BLaER1 (cell line): Measurements from ENCODE around the gene VSTM4.
A peak's percentile ranks its signal among the peaks of the same experiment; 100 is the strongest.

Source experiments
- H3K27ac ChIP-seq: shearing (Covaris generic); formaldehyde crosslinking; 2 replicates; pipeline ENCODE4 v1.8.1; 2022
- H3K27me3 ChIP-seq: shearing (Covaris generic); formaldehyde crosslinking; 2 replicates; pipeline ENCODE4 v1.8.1; 2022
- H3K36me3 ChIP-seq: shearing (Covaris generic); formaldehyde crosslinking; 2 replicates; pipeline ENCODE4 v1.8.1; 2022
- H3K4me1 ChIP-seq: shearing (Covaris generic); formaldehyde crosslinking; 2 replicates; pipeline ENCODE4 v1.8.1; 2022
- H3K4me2 ChIP-seq: shearing (Covaris generic); formaldehyde crosslinking; 2 replicates; pipeline ENCODE4 v1.8.1; 2022
- H3K4me3 ChIP-seq: shearing (Covaris generic); formaldehyde crosslinking; 2 replicates; pipeline ENCODE4 v1.8.1; 2022
- H3K9ac ChIP-seq: shearing (Covaris generic); formaldehyde crosslinking; 2 replicates; pipeline ENCODE4 v1.8.1; 2022
- H3K9me3 ChIP-seq: shearing (Covaris generic); formaldehyde crosslinking; 2 replicates; pipeline ENCODE4 v1.8.1; 2022
- H4K20me1 ChIP-seq: shearing (Covaris generic); formaldehyde crosslinking; 2 replicates; pipeline ENCODE4 v1.8.1; 2022
- Cebpa-rat ChIP-seq: shearing (Covaris generic); IDR thresholded peaks from 2 replicates; pipeline ENCODE4 v1.8.1; 2022

The VSTM4 gene

DNA sequence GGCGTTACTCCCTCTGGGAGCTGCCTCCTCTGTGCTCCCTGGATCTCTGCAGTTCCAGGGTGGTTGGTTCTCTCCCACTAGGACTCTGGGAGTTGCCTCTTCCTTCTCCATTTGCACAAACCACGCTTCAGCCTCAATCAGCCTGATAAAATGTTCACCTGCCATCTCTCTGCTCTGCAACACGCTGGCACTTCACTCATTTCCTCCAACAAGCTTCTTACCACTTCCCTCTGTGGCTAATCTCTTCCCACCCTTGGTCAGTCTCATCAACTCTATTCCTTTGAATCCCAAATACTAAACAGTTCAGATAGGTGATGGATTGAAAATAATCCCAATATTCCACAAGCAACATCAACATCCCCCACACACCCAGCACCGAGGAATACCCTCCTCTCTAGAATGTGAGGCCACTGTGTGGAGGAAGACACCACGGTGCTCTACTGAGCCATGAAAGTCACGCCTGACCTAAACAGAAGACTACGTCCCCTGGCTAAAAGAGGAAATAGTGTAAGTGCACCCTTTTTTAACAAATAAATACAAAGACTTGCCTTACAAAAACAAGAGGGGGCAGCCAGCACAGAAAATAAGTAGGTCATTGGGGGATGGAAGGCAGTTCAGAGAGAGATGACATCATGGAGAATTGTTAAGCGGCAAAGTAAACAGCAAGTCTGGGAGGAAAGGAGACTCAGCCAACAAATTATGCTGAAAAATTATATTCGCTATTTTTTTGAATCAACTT lies 20.4 kb upstream of the VSTM4 start:
- Histone ChIP-seq H3K27ac (peak overlapping the region; percentile 47), H3K36me3 (no peaks in the 10 kb centered on the region), H3K27me3 (no peaks in the 10 kb centered on the region), H3K4me2 (peak overlapping the region; percentile 44), H4K20me1 (no peaks in the 10 kb centered on the region), H3K4me1 (peaks cover 36% of the 10 kb centered on the region), H3K9ac (no peak overlapping the region), H3K4me3 (no peak overlapping the region), H3K9me3 (peaks cover 15% of the 10 kb centered on the region)
- no peak for TF ChIP-seq Cebpa-rat

DNA sequence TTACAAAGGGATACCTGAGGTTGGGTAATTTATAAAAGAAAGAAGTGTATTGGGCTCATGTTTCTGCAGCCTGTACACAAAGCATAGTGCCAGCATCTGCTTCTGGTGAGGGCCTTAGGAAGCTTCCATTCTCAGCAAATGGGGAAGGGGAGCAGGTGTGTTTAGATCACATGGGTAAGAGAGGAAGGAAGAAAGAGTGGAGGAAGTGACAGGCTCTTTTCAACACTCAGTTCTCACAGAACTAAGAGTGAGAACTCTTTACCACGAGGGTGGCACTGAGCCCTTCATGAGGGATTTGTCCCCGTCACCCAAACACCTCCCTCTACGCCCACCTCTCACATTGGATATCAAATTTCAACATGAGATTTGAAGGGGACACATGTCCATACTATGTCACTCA lies 19.0 kb upstream of the VSTM4 start:
- Histone ChIP-seq H3K4me1 (peaks cover 37% of the 10 kb centered on the region), H3K36me3 (no peaks in the 10 kb centered on the region), H3K27ac (no peak overlapping the region), H4K20me1 (no peaks in the 10 kb centered on the region), H3K27me3 (no peaks in the 10 kb centered on the region), H3K4me3 (no peak overlapping the region), H3K9me3 (peaks cover 15% of the 10 kb centered on the region), H3K4me2 (peak overlapping the region; percentile 44), H3K9ac (no peak overlapping the region)
- TF ChIP-seq Cebpa-rat, result no peak

DNA sequence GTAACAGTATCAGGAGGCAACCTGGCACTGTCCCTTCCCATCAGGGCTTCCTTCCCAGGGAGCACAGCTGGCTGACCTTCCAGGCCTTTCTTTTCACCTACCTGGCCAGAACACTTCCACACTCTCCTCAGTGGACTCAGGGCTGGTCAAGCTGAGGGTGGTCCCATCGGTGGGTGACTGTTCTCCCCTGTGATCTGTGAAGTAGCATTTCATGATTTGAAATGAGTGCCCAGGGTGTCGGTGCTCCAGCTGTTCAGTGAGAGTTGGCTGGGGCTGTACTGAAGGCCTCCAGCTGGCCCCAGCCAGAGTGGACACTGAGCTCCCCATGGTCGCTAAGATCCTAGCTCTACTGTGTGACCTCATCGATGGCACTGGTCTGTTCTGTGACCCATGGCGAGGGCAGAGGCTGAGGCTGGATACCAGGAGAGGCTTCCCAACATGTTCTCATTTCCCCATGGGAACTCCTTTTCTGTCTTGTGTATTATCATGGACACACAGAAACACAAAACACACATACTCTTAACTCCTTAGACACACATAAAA lies 18.5 kb upstream of the VSTM4 start, which contains the start of gene FAM170B:
Gene FAM170B (minus strand): TSS at position 316 of the 543 bp plus-strand sequence. CDS start 103 bp downstream, at position 213.
- H3K27ac ChIP-seq, result 0 out of 2 replicates have a peak within 1 kb of the TSS, but pooled peaks have one; percentile 1
- H3K27me3 ChIP-seq, result no peaks in the 10 kb centered on the region
- no peaks in the 10 kb centered on the region for H4K20me1 ChIP-seq
- peaks cover 15% of the 10 kb centered on the region for H3K9me3 ChIP-seq
- TF ChIP-seq Cebpa-rat, result no peak
- peaks cover 31% of the 10 kb centered on the region for H3K4me1 ChIP-seq
- H3K4me3 ChIP-seq, result no peak within 1 kb of the TSS
- no peak within 1 kb of the TSS for H3K9ac ChIP-seq
- H3K4me2 ChIP-seq, result peak within 1 kb of the TSS; percentile 44
- no peaks in the 10 kb centered on the region for H3K36me3 ChIP-seq

DNA sequence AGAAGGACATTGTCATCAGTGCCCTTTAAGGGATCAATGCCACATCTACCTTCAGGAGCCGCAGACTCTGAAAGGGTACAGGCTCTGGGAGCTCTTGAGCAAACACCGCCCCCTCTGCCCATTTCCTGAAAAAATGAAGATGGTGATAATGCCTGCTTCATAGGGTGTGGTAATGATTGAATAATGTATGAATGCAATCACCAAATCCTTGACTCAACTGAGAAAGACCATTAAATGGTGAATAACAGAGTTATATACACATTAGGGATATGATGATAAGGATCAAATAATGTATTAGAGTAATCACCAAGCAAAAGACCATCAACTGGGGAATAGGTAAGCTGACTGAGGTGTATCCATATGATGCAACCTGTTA lies 17.0 kb upstream of the VSTM4 start:
- no peak for TF ChIP-seq Cebpa-rat
- Histone ChIP-seq H3K27ac (no peak overlapping the region), H3K27me3 (no peaks in the 10 kb centered on the region), H3K9ac (no peak overlapping the region), H3K9me3 (peaks cover 11% of the 10 kb centered on the region), H3K4me3 (no peak overlapping the region), H3K36me3 (no peaks in the 10 kb centered on the region), H3K4me1 (peaks cover 26% of the 10 kb centered on the region), H4K20me1 (no peaks in the 10 kb centered on the region), H3K4me2 (no peak overlapping the region)

DNA sequence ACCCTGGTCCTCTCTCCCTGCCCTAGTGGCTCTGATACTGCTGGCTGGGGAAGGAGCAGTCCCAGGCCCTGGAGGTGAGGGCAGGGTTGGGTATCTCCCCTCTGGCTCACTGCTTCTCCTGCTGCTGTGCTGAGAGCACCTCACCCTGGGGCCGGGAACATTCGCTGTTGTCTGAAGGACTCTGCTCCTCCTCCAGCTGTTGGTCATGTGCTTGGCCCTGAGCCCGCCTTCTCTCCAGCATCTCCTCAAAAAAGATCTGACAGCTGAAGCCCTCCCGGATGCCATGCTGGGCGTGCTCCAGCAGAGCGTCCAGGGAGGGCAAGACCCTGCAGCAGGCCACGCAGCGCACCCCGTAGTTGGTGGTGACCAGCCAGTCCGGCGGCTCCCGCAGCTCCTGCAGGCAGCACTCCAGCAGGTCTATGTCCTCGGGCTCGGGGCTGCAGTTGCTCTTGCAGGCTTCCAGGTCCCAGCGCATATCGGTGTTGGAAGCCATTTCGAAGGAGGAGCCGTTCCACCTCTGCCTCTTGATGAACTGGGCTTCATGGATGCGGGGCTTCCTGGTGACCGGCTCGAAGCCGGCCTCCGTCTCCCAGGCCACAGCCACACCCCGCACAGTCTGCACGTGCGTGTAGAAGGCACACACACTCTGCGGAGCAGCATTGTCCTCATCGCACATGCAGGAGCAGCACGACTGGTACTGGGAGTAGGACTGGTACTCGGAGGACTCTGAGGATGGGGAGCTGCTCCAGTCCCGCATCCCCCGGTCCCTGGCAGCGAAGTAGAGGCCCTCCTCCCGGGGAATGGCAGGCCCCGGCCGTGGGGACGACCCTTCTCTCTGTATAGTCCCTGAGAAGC lies 16.4 kb upstream of the VSTM4 start:
- Histone ChIP-seq H3K27ac (no peak overlapping the region), H4K20me1 (no peaks in the 10 kb centered on the region), H3K4me1 (peaks cover 26% of the 10 kb centered on the region), H3K9ac (no peak overlapping the region), H3K4me2 (no peak overlapping the region), H3K9me3 (peaks cover 5% of the 10 kb centered on the region), H3K27me3 (no peaks in the 10 kb centered on the region), H3K4me3 (no peak overlapping the region), H3K36me3 (no peaks in the 10 kb centered on the region)
- TF ChIP-seq Cebpa-rat, result no peak

DNA sequence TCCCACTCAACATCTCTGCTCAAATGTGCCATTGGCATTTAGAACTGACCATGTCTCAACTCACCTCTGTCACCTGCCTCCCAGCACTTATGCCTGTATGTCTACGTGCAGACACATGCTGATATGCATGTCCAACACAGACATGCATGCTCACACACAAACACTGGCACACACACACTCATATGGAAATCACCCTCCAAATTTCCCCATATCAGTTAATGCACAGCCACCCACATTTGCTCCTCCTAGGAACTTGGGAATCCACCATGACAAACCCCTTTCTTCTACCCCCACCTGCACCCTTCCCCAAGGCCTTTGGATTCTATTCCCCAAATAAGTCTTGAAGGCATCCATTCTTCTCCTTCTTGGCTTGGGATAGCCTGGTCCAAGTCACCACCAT lies 14.1 kb upstream of the VSTM4 start:
- TF ChIP-seq Cebpa-rat, result no peak
- H3K27me3 ChIP-seq, result no peaks in the 10 kb centered on the region
- no peak overlapping the region for H3K4me3 ChIP-seq
- H3K9ac ChIP-seq, result no peak overlapping the region
- no peaks in the 10 kb centered on the region for H3K36me3 ChIP-seq
- H3K4me1 ChIP-seq, result peaks cover 8% of the 10 kb centered on the region
- H3K27ac ChIP-seq, result no peak overlapping the region
- H3K9me3 ChIP-seq, result no peaks in the 10 kb centered on the region
- no peak overlapping the region for H3K4me2 ChIP-seq
- H4K20me1 ChIP-seq, result no peaks in the 10 kb centered on the region

DNA sequence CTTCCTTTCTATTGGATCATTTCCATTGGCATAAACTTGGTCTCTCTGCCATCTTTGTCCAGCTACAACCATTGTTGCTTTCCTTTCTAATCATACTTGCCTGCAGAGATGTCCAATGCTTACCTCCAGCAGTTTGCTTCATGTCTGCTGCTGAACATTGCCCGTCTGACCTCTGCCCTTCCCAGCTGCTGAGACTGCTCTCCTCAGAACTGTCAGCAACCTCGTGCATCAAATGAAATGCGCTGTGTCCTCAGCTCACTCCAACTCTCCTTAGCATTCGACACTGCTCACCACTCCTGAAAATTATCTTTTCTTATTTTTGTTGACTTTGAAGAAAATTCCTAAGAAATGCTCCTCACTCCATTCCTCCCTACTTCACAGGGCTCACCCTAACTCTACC lies 13.5 kb upstream of the VSTM4 start:
- Histone ChIP-seq H3K9me3 (no peaks in the 10 kb centered on the region), H4K20me1 (no peaks in the 10 kb centered on the region), H3K9ac (no peak overlapping the region), H3K4me1 (peaks cover 5% of the 10 kb centered on the region; the same call in 1 of the 2 replicates), H3K27ac (no peak overlapping the region), H3K36me3 (no peaks in the 10 kb centered on the region), H3K27me3 (no peaks in the 10 kb centered on the region), H3K4me3 (no peak overlapping the region), H3K4me2 (no peak overlapping the region)
- no peak for TF ChIP-seq Cebpa-rat

DNA sequence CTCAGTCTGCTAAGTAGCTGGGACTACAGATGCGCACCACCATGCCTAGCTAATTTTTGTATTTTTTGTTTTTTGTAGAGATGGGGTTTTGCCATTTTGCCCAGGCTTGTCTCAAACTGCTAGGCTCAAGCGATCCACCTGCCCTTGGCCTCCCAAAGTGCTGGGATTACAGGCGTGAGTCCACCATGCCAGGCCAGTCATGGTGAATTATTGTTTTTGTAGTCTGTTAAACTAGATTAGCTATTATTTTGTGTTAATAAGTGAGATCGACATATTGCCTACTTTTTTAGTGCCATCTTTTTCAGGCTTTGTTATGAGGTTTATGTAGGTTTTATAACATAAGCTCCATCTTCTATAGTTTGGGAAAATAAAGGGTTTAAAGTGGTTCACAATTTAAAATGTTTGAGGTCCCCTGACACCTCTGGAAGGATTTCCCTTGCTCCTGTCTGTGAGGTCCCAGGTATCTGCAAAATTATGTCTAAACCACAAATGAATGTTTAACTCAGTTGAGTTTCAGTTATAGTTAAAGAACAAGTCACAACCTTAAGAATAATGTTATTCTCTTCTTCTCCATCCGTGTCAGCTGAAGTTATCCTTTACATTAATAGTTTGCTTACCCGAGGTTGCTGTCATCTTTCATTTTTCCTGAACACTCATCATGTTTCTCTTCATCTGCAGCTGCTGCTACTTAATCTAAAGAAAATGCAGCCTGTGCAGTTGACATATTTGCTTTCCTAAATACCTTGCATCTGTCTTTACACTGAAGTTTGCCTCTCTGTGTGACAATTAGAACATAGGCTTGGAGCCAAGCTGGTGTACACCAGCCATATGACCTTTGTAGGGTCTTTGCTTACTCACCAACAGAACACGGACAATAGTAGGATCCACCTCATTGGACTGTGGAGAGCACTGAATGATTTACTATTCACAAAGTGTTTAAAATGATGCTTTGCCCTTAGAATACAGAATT lies 8.9 kb upstream of the VSTM4 start:
- no peaks in the 10 kb centered on the region for H3K9me3 ChIP-seq
- no peak overlapping the region for H3K27ac ChIP-seq
- H4K20me1 ChIP-seq, result no peaks in the 10 kb centered on the region
- H3K9ac ChIP-seq, result no peak overlapping the region
- no peaks in the 10 kb centered on the region for H3K36me3 ChIP-seq
- no peaks in the 10 kb centered on the region for H3K4me1 ChIP-seq
- no peak overlapping the region for H3K4me3 ChIP-seq
- H3K27me3 ChIP-seq, result no peaks in the 10 kb centered on the region
- H3K4me2 ChIP-seq, result no peak overlapping the region
- TF ChIP-seq Cebpa-rat, result no peak

DNA sequence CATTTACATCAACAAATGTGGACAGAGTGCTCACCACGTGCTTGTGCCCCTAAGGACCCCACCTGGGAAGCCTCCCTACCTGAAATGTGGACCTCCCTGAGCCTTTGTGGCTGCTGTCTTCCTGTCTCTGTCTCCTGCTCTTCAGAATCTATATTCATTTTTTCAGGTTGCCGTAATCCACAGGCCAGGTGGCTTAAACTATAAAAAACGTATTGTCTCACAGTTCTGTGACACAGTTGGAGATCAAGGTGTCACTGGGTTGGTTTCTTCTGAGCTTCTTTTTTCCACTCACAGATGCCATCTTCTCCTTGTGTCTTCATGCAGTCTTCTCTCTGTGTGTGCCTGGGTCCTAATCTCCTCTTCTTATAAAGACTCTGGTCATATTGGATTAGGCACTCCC lies 5.6 kb upstream of the VSTM4 start:
- Histone ChIP-seq H3K9ac (no peak overlapping the region), H4K20me1 (no peaks in the 10 kb centered on the region), H3K4me1 (peaks cover 8% of the 10 kb centered on the region), H3K4me3 (no peak overlapping the region), H3K4me2 (no peak overlapping the region), H3K36me3 (no peaks in the 10 kb centered on the region), H3K9me3 (no peaks in the 10 kb centered on the region), H3K27me3 (peaks cover 9% of the 10 kb centered on the region), H3K27ac (no peak overlapping the region)
- TF ChIP-seq Cebpa-rat, result no peak
